Hepatocyte (in vitro differentiated cells): ENCODE results near the gene IL17B.

Experiments
- CTCF ChIP-seq: fragments of 200-600 bp; sonication (generic); IDR thresholded peaks from 2 replicates; pipeline ENCODE4 v1.5.1; 2016; ENCODE audit warnings: antibody characterized with exemption, mild to moderate bottlenecking; ENCODE audit not compliant: poor library complexity
- EZH2 ChIP-seq: fragments of 200-600 bp; sonication (generic); IDR thresholded peaks from 2 replicates; pipeline ENCODE4 v1.6.1; 2016; ENCODE audit warnings: antibody characterized with exemption, mild to moderate bottlenecking, borderline replicate concordance
- EZH2phosphoT487 ChIP-seq: fragments of 200-600 bp; sonication (generic); IDR thresholded peaks from one replicate; pipeline ENCODE4 v1.6.1; 2018; ENCODE audit warnings: antibody characterized with exemption, mild to moderate bottlenecking, low read depth, moderate library complexity; ENCODE audit not compliant: unreplicated experiment, severe bottlenecking

GRCh38 chr5:149383399-149383798 is 4.3 kb upstream of the IL17B start:
- TF ChIP-seq CTCF: no peak
- TF ChIP-seq EZH2phosphoT487: no peak
- no peak for TF ChIP-seq EZH2
